ENCODE measurements around the gene THOC6. TPM values are rescaled to one million over a fixed set of nuclear protein-coding genes. Genes with fewer than 3 reads are reported as not detected.

Gene THOC6
- total and polyA plus RNA-seq, 9 of the 15 experiments (the other 6 are each of a cell fraction or from before 2014, with no cell fraction given): 2.5 to 65.4 (median 42.3) TPM

GRCh38 chr16:3020604-3021448 lies 3.0 kb upstream of the THOC6 start (continued):
- TF ChIP-seq GABPA (tag; conservative IDR thresholded peaks at IDR 0.05; ENCODE audit: low read depth) (no peak; the same call in 1 of the 2 replicates), JUND (IDR thresholded peaks at IDR 0.05; ENCODE audit: borderline replicate concordance, low read depth, low read length) (peak; percentile 93), JUND (tag; IDR thresholded peaks at IDR 0.05; ENCODE audit: borderline replicate concordance, low read depth, low read length) (peak; percentile 86; the same call in 2 of the 3 replicates), ZNF408 (CRISPR knock-in tag; IDR thresholded peaks at IDR 0.05; ENCODE audit: low read depth) (no peak), ZNF24 (IDR thresholded peaks at IDR 0.05) (no peak), BRF2 (IDR thresholded peaks at IDR 0.05; ENCODE audit: borderline replicate concordance, insufficient read depth, insufficient read length) (no peak), NFIX (CRISPR knock-in tag; IDR thresholded peaks at IDR 0.05; ENCODE audit: low read depth) (no peak), ZNF121 (CRISPR knock-in tag; conservative IDR thresholded peaks at IDR 0.05) (no peak), TARDBP (IDR thresholded peaks at IDR 0.05) (no peak), PHB2 (IDR thresholded peaks at IDR 0.05; ENCODE audit: low read depth) (no peak), ZNF551 (CRISPR knock-in tag; IDR thresholded peaks at IDR 0.05) (no peak), BRF1 (IDR thresholded peaks at IDR 0.05; ENCODE audit: borderline replicate concordance, extremely low read depth, insufficient read length) (no peak), E4F1 (CRISPR knock-in tag; IDR thresholded peaks at IDR 0.05; ENCODE audit: borderline replicate concordance) (no peak), POU5F1 (IDR thresholded peaks at IDR 0.05; ENCODE audit: borderline replicate concordance, low read depth, low read length, partially characterized antibody) (no peak), RB1 (IDR thresholded peaks at IDR 0.05; ENCODE audit: low read depth) (peak; percentile 20; the same call in 1 of the 2 replicates), EHMT2 (IDR thresholded peaks at IDR 0.05) (no peak), FOXO4 (CRISPR knock-in tag; IDR thresholded peaks at IDR 0.05) (no peak), NR2F6 (CRISPR knock-in tag; IDR thresholded peaks at IDR 0.05) (no peak), ZNF311 (CRISPR knock-in tag; IDR thresholded peaks at IDR 0.05) (no peak), ZNF280B (CRISPR knock-in tag; IDR thresholded peaks at IDR 0.05) (no peak), NBN (IDR thresholded peaks at IDR 0.05; ENCODE audit: low read depth) (no peak), ZNF217 (CRISPR knock-in tag; IDR thresholded peaks at IDR 0.05) (no peak), SNRNP70 (optimal IDR thresholded peaks at IDR 0.05; ENCODE audit: low read depth, low read length) (no peak)

All from K562 (cell line).